GM19455 (cell line): ENCODE measurements around the gene SP4.

ENCODE experiments used
- ATAC-seq: cut with Tn5 transposase; IDR thresholded peaks from one replicate; pipeline ENCODE4 v1.9.1; 2021; ENCODE audit not compliant: unreplicated experiment

The SP4 gene

DNA sequence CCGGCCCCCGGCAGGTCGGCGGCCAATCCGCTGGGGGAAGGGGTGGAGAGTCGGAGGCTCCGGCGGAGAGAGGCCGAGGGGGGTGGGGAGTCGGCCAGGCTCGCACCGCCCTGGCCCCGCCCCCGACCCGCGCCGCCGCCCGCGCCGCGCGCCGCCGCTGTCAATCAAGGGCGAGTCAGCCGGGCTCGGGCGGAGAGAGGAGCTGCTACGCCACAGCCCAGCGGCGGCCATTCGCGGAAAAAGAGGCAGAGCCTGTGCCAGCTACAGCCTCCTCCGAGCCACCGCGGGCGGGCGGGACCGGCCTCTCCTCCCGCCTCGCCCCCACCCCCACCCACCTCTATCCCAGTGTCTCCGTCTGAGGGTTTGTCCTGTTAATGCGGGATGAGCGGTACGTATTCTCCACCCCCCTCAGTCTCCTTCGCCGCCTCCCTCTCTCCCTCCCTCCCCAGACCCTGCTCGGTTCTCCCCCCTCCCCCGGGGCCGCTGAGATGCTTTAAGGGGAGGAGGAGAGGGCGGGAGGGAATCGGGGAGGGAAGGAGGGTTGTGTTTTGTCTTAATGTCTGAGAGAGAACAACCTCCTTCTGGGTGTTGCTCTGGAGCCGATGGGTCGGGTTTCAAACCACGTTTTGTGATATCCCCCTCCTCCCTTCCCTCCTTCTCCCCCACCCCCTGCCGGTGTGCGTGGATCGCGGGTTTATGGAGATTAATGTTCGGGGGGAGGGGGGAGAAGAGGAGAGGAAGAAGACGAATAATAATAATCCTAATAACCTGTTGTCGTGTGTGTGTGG lies at the start of gene SP4:
Gene SP4 (plus strand): TSS at position 213 of the 788 bp plus-strand sequence. CDS start 169 bp downstream, at position 382.
- peak; percentile 70 for ATAC-seq

DNA sequence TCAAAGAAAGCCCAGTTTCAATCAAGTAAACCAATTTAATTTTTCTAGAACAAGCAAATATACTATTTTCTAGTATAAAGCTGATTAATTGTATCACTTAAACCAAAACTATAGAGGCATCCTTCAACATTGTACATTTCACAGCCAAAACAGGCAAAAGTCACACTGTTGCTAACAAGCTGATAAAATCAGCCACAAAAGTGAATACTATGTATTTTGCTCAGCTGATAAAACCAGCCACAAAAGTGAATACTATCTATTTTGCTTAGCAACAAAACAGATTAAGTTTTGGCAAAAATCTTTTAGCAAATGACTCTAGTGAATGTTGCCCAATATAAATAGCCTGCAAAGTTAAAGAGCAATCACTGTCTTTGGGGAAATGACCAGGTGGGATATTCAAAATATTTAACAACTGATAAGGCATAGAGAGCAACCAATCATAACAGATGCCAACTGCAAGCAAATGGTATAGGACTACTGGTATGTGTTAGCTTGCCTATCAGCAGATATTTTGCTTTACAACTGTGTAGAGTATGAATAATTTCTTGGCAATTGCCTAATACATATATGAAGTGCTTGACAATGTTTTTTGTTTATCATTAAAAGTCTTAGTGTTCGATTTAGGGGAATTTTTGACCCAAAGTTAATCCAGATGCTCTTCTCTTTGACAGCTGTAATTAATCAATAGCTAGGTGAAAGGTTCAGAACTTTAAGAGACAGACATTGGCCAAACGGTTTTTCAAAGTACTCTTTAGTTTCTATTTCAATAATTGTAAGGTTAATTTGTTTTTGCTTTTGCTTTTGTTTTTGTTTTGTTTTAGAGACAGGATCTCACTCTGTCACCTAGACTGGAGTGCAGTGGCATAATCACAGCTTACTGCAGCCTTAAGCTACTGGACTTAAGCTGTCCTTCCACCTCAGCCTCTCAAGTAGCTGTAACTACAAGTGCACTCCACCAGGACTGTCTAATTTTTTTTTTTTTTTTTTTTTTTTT lies 44.4 kb upstream of the SP4 start:
- ATAC-seq = peak; percentile 91

GRCh38 chr7:21393937-21394336 lies 33.9 kb upstream of the SP4 start:
- no peak for ATAC-seq

- ATAC-seq = no peak
Observed at GRCh38 chr7:21401944-21402343, 25.9 kb upstream of the SP4 start.

DNA sequence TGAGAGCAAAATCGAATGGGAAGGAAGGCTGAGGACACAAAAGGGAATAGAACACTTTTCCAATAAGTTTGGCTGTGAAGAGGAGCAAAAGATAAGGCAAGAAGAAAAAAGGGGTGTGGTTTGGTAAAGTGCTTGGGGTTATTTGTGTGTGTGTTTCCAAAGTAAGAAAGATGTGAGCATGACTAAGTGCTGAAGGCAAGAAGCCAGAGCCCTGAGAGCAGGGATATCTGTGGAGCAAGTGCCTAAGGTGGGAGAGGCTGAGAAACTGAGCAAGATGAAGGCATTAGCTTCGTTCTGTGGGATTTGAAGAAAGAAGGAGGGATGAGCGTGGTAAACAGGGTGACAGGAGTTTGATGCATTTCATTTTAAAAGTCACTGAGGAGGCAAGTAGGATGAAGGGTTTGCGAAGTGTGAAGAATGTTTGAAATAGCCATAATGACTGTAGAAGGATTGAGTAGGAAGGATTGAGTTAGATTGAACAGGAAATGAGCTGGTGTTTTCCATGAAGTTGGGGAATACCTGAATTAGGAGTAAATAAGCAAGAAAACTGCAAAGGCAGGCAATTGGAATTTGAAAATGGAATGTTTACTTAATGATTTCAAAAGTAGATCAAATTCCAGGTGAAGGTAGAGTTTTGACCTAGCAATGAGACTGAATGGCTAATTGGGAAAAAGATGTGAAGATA lies 19.9 kb upstream of the SP4 start:
- ATAC-seq = no peak

DNA sequence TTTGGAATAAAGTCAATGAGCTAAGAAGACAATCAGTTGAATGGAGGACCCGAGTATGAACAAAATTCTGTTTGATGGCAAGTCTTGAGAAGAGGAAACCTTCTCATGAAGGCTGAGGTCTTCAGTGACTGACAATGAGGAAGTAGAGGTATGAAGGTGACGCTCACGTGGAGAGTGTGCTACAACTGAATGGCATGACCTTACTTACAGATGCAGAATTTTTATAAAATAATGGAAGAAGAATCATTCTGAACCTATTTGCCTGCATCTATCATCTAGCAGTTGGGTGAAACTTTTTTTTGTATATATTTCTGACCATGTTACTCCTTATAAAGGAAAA lies 19.4 kb upstream of the SP4 start:
- ATAC-seq = no peak

GRCh38 chr7:21412410-21412851 lies 15.5 kb upstream of the SP4 start:
- no peak for ATAC-seq

DNA sequence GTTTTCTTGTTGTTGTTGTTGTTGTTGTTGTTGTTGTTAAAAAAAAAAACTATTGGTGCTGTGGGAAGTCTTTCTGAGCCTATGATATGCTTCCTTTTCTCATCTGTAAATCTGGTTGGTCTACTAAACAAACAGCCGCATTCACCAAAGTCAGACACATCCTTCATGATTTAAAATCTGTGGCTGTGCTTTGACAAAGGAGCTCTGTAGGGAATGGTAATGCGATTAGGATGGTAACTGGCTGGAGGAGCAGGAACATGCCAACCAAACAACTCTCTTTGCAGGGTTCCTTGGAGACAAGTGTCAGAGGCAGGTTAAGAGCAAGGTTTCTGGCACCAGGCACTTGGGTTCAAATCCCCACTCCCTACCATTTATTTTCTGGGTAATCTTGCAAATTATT lies 14.9 kb upstream of the SP4 start:
- no peak for ATAC-seq

DNA sequence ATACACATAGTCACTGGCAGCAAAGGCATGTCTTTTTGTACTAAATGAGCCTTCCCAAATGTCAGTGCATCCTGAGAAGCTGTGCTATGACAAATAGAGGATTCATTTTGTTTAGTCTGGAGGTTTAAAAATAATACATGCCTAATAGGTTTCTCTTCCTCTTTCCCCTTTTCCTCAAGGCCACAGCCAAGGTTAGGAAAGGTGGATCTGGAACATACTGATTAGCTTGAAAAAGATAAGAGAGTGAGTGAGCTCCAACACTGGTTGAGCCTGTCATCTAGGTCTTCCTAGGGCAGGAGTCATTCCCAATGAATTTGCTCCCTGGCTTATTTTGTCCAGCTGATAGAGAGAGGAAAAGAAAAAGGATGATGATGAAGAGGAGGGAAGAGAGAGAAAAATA lies 14.4 kb upstream of the SP4 start:
- ATAC-seq = no peak

DNA sequence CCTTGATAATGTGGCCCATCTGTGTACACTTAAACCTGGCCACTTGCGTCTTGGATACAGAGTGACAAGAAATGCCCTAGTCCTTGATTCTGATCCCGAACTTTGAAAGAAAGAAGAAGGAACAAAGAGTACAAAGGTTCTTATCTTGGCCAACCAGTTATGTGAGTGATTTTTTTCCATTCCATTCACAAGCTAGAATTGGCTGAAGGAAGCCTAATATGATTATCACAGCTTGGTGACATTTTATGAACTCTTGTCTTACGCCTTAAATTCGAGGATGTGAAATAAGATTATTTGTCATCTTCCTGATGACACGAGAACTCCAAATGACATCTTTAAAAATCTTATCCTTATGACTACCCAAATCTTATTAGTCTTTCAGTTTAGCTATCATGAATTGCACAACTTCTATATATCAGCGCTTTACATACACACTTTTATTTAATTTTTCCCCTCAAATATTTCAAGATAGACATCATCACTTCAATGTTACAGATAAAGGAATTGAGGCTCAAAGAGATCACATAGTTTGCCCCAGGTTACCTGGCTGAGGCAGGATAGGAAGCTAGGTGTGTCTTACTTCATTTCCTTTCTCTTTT lies 13.0 kb upstream of the SP4 start:
- ATAC-seq = no peak

GRCh38 chr7:21417647-21418046 lies 10.2 kb upstream of the SP4 start:
- no peak for ATAC-seq

DNA sequence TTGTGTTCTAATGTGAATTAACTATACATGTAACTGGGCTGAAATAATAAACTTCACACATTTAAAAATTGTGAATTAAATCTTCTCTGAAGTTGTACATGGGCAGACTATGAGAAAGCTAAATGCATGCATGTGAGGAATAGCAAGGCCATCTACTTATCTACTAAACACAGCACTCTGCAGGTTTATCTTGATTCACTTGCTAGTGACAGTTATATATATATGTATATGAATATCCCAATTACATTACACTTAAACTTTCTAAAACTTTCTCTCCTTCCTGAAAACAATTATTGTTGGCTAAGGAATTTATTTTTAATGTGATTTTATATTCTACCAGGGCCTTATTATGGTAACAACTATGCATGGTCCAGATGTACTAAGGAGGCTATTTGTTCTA lies 5.1 kb upstream of the SP4 start:
- no peak for ATAC-seq

GRCh38 chr7:21425290-21425689 lies 2.6 kb upstream of the SP4 start:
- no peak for ATAC-seq

- no peak for ATAC-seq
Observed at GRCh38 chr7:21426286-21427181, 1.3 kb upstream of the SP4 start.

DNA sequence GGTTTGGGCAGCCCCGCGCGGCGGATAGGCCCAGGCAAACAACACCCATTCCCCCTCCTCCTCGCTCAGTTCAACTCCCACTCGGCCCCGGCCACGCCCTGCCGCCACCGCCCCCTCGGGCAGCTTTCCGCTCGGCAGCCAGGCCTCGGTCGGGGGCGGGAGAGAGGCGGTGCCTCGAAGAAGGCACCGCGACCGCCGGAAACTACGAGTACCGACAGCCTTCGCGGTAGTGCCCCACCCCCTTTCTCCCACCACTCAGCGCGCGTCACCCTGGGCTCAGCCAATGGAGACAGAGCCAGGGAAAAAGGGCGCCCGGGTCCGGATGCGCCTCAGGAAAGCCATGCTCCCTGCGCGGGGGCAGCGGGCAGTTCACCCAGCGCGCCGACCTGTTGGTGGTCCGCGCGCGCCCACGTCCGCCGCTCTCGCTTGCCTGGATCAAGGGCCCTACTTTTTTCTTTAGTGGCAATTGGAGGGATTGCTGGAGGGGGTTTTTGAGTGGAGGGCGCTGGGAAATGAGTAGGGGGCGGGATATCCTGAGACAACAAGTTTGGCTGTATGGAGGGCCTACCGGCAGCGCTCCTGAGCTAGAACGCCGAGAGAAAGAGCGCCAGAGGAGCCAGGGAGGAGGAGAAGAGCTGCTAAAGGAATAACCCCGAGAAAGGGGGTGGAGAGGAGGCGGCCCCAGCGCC lies 557 bp upstream of the SP4 start:
- peak; percentile 78 for ATAC-seq

DNA sequence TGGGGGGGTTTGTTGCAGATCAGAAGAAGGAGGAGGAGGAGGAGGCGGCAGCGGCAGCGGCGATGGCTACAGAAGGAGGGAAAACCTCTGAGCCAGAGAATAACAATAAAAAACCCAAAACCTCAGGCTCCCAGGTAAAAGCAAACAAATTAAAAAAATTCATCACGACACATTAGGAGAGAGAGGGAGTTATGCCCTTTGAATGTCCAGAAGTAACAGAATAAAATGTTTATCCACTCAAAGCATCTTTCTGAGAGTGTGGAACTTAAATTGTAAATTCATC lies 717 bp downstream of the SP4 start:
- no peak for ATAC-seq

DNA sequence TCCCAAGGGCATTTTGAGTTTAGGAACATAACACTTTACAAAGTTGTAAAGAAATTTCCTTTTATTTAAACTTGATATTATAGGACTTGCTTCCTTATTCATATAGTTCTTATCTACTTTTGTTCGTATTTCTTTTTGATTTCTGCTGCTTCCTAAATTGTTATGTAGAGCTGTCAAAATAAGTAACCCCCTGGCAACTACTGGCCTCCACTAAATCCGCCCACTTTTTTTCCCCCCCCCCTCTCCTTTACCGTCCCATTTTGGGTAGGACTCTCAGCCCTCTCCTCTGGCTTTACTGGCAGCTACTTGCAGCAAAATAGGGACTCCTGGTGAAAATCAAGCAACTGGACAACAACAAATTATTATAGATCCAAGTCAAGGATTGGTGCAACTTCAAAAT lies 1.1 kb downstream of the SP4 start:
- ATAC-seq = no peak

GRCh38 chr7:21429786-21430574 lies 2.1 kb downstream of the SP4 start:
- ATAC-seq = no peak

GRCh38 chr7:21430575-21430954 lies 2.7 kb downstream of the SP4 start:
- no peak for ATAC-seq
